H9 (cell line): ENCODE data around the gene UBQLN4. TPM values are rescaled to one million over a fixed set of nuclear protein-coding genes. Genes with fewer than 3 reads are reported as not detected.

ENCODE experiments used
- DNase-seq: peaks from one replicate; pipeline ENCODE4 v3.0.0-alpha.2; 2017
- H2AFZ ChIP-seq: one replicate; pipeline ENCODE4 v1.6.1; 2013; ENCODE audit warnings: mild to moderate bottlenecking, low read length, control low read depth, moderate library complexity
- H2AK5ac ChIP-seq: 2 replicates; pipeline ENCODE4 v1.6.1; 2013; ENCODE audit warnings: low read length, control low read depth, mixed read lengths; ENCODE audit not compliant: insufficient read length
- H2BK120ac ChIP-seq: one replicate; pipeline ENCODE4 v1.6.1; 2013; ENCODE audit warnings: low read depth, mild to moderate bottlenecking, low read length, control low read depth, inconsistent platforms; ENCODE audit not compliant: poor library complexity, severe bottlenecking
- H2BK12ac ChIP-seq: 2 replicates; pipeline ENCODE4 v1.6.1; 2013; ENCODE audit warnings: low read length, control low read depth, mixed read lengths, low read depth; ENCODE audit not compliant: insufficient read length
- H2BK15ac ChIP-seq: 2 replicates; pipeline ENCODE4 v1.6.1; 2013; ENCODE audit warnings: low read depth, low read length, control low read depth
- H2BK20ac ChIP-seq: one replicate; pipeline ENCODE4 v1.6.1; 2013; ENCODE audit warnings: low read depth, mild to moderate bottlenecking, low read length, control low read depth, inconsistent platforms; ENCODE audit not compliant: poor library complexity, severe bottlenecking
- H2BK5ac ChIP-seq: 2 replicates; pipeline ENCODE4 v1.6.1; 2013; ENCODE audit warnings: low read length, control low read depth, mixed read lengths; ENCODE audit not compliant: insufficient read length
- H3K14ac ChIP-seq: 2 replicates; pipeline ENCODE4 v1.6.1; 2013; ENCODE audit warnings: low read length, control low read depth; ENCODE audit not compliant: insufficient read depth
- H3K18ac ChIP-seq: 2 replicates; pipeline ENCODE4 v1.6.1; 2013; ENCODE audit warnings: low read depth, mild to moderate bottlenecking, mixed read lengths, low read length, control low read depth; ENCODE audit not compliant: insufficient read length
- H3K23ac ChIP-seq: 2 replicates; pipeline ENCODE4 v1.6.1; 2013; ENCODE audit warnings: low read length, control low read depth, mixed read lengths, low read depth; ENCODE audit not compliant: insufficient read length
- H3K23me2 ChIP-seq: 2 replicates; pipeline ENCODE4 v1.6.1; 2013; ENCODE audit warnings: low read depth, mild to moderate bottlenecking, mixed read lengths, low read length, control low read depth; ENCODE audit not compliant: insufficient read length, poor library complexity, severe bottlenecking
- H3K27ac ChIP-seq: 2 replicates; pipeline ENCODE4 v1.5.1; 2013; ENCODE audit warnings: low read length, control low read depth, mixed read lengths, low read depth; ENCODE audit not compliant: insufficient read length
- H3K27me3 ChIP-seq: 2 replicates; pipeline ENCODE4 v1.6.1; 2013; ENCODE audit warnings: low read length, control low read depth, inconsistent platforms; ENCODE audit not compliant: insufficient read depth
- H3K4ac ChIP-seq: 2 replicates; pipeline ENCODE4 v1.6.1; 2013; ENCODE audit warnings: low read depth, mild to moderate bottlenecking, control low read depth, inconsistent platforms, low read length, moderate library complexity
- H3K4me1 ChIP-seq: 2 replicates; pipeline ENCODE4 v1.6.1; 2013; ENCODE audit warnings: low read length, control low read depth, inconsistent platforms; ENCODE audit not compliant: insufficient read depth
- H3K4me2 ChIP-seq: 2 replicates; pipeline ENCODE4 v1.6.1; 2013; ENCODE audit warnings: low read length, control low read depth, mixed read lengths; ENCODE audit not compliant: insufficient read length, insufficient read depth
- H3K56ac ChIP-seq: 2 replicates; pipeline ENCODE4 v1.6.1; 2013; ENCODE audit warnings: low read depth, mild to moderate bottlenecking, mixed read lengths, low read length, control low read depth; ENCODE audit not compliant: insufficient read length
- H3K79me1 ChIP-seq: 2 replicates; pipeline ENCODE4 v1.6.1; 2013; ENCODE audit warnings: low read depth, mild to moderate bottlenecking, moderate library complexity, low read length, control low read depth, inconsistent platforms; ENCODE audit not compliant: insufficient read depth, poor library complexity, severe bottlenecking
- H3K79me2 ChIP-seq: 2 replicates; pipeline ENCODE4 v1.6.1; 2013; ENCODE audit warnings: low read length, control low read depth, inconsistent platforms; ENCODE audit not compliant: insufficient read depth
- H3K9ac ChIP-seq: 2 replicates; pipeline ENCODE4 v1.6.1; 2013; ENCODE audit warnings: low read length, control low read depth, mixed read lengths; ENCODE audit not compliant: insufficient read length; ENCODE audit errors: extremely low read depth
- H3K9me3 ChIP-seq: one replicate; pipeline ENCODE4 v1.6.1; 2013; ENCODE audit warnings: low read depth, low read length, inconsistent platforms; ENCODE audit not compliant: control insufficient read depth
- H3T11ph ChIP-seq: one replicate; pipeline ENCODE4 v1.6.1; 2013; ENCODE audit warnings: mild to moderate bottlenecking, low read length, control low read depth, inconsistent platforms
- H4K20me1 ChIP-seq: one replicate; pipeline ENCODE4 v1.6.1; 2013; ENCODE audit not compliant: control insufficient read depth, insufficient read length, insufficient read depth
- H4K5ac ChIP-seq: 2 replicates; pipeline ENCODE4 v1.6.1; 2013; ENCODE audit warnings: low read depth, mild to moderate bottlenecking, mixed read lengths, low read length, control low read depth; ENCODE audit not compliant: insufficient read length
- H4K8ac ChIP-seq: replicated peaks from 2 replicates; pipeline ENCODE4 v1.6.1; 2013; ENCODE audit warnings: low read length, control low read depth, mixed read lengths, low read depth; ENCODE audit not compliant: insufficient read length
- H4K91ac ChIP-seq: 2 replicates; pipeline ENCODE4 v1.6.1; 2013; ENCODE audit warnings: low read depth, mild to moderate bottlenecking, moderate library complexity, mixed read lengths, low read length, control low read depth; ENCODE audit not compliant: insufficient read length
- H3K27ac Mint-ChIP-seq, 3 experiments: 2 replicates in 2 of 3; 3 replicates in 1 of 3; pipeline ENCODE4 v1.8.0; 2020 to 2021; ENCODE audit warnings: mixed read lengths in 3 of 3, mild to moderate bottlenecking in 1 of 3, moderate library complexity in 1 of 3
- H3K27me3 Mint-ChIP-seq: 2 replicates; pipeline ENCODE4 v1.8.0; 2021; ENCODE audit warnings: low read depth, mild to moderate bottlenecking, moderate library complexity, mixed read lengths
- H3K36me3 Mint-ChIP-seq, 3 experiments: 2 replicates in 2 of 3; 3 replicates in 1 of 3; pipeline ENCODE4 v1.8.0; 2020 to 2021; ENCODE audit warnings: low read depth in 3 of 3, mixed read lengths in 3 of 3; ENCODE audit not compliant: insufficient read depth in 1 of 3
- H3K4me1 Mint-ChIP-seq, 2 experiments: 2 replicates each; pipeline ENCODE4 v1.8.0; 2020; ENCODE audit warnings: mixed read lengths in 2 of 2
- H3K4me3 Mint-ChIP-seq, 2 experiments: 2 replicates in 1 of 2; 3 replicates in 1 of 2; pipeline ENCODE4 v1.8.0; 2020 to 2021; ENCODE audit warnings: mild to moderate bottlenecking in 2 of 2, mixed read lengths in 2 of 2, moderate library complexity in 1 of 2
- H3K9me3 Mint-ChIP-seq, 2 experiments: 2 replicates in 1 of 2; 3 replicates in 1 of 2; pipeline ENCODE4 v1.8.0; 2020; ENCODE audit warnings: mild to moderate bottlenecking in 2 of 2, mixed read lengths in 2 of 2, moderate library complexity in 1 of 2
- CTCF ChIP-seq: fragments of 200-600 bp; sonication (generic); conservative IDR thresholded peaks from 3 replicates; pipeline ENCODE4 v1.8.0; 2021; ENCODE audit warnings: antibody characterized with exemption, mild to moderate bottlenecking
- WGBS: extraction: QIAGEN DNeasy Blood & Tissue Kit; methylation state at CpG from one replicate; pipeline ENCODE4 v1.1.7; 2013; ENCODE audit warnings: missing lambda C conversion rate, low lambda C conversion rate, mixed read lengths; ENCODE audit not compliant: insufficient read length; ENCODE audit errors: extremely low coverage; 5-methylcytosine and 5-hydroxymethylcytosine counted together
- total RNA-seq: library from RNA; stranded (reverse); gene quantifications from 2 replicates; pipeline ENCODE4 v1.2.1, GENCODE V29; 2021

Gene UBQLN4
- total RNA-seq, 1 experiment from 2014 or later, result 49.4 TPM

GRCh38 chr1:155999964-156000363, 53.6 kb downstream of the UBQLN4 start:
- H2AFZ ChIP-seq, result no peak overlapping the region
- no peaks in the 10 kb centered on the region for H3K9me3 ChIP-seq
- H2BK120ac ChIP-seq, result no peak overlapping the region
- no peaks in the 10 kb centered on the region for H3K79me1 ChIP-seq
- Mint-ChIP-seq H3K27me3 (peaks cover 2% of the 10 kb centered on the region; the same call in 1 of the 2 replicates), H3K9me3 (no peaks in the 10 kb centered on the region), H3K36me3 (no peaks in the 10 kb centered on the region), H3K4me1 (peaks cover 6 to 12% of the 10 kb centered on the region in 2 experiments), H3K27ac (no peak overlapping the region), H3K4me3 (no peak overlapping the region)
- no peak overlapping the region for H3K56ac ChIP-seq
- no peak overlapping the region for H2BK5ac ChIP-seq
- H3T11ph ChIP-seq, result no peak overlapping the region
- no peak overlapping the region for H3K4ac ChIP-seq
- no peak overlapping the region for H4K91ac ChIP-seq
- no peaks in the 10 kb centered on the region for H3K79me2 ChIP-seq
- H3K27ac ChIP-seq, result no peak overlapping the region
- no peak overlapping the region for H2AK5ac ChIP-seq
- H3K27me3 ChIP-seq, result no peaks in the 10 kb centered on the region
- H4K8ac ChIP-seq, result no peak overlapping the region
- H3K14ac ChIP-seq, result no peak overlapping the region
- H3K9ac ChIP-seq, result no peak overlapping the region
- no peak overlapping the region for H2BK12ac ChIP-seq
- no peaks in the 10 kb centered on the region for H3K23me2 ChIP-seq
- H2BK15ac ChIP-seq, result no peak overlapping the region
- H4K5ac ChIP-seq, result no peak overlapping the region
- H3K18ac ChIP-seq, result no peak overlapping the region
- no peak for DNase-seq
- H4K20me1 ChIP-seq, result no peaks in the 10 kb centered on the region
- no CpG with 5 or more reads among the region's 1 CpG for WGBS
- H2BK20ac ChIP-seq, result no peak overlapping the region
- no peaks in the 10 kb centered on the region for H3K4me1 ChIP-seq
- H3K23ac ChIP-seq, result no peak overlapping the region
- H3K4me2 ChIP-seq, result no peak overlapping the region
- TF ChIP-seq CTCF, result no peak
